HepG2 (cell line): Measurements from ENCODE around the gene GALNT10. TPM values are rescaled to one million over a fixed set of nuclear protein-coding genes. Genes with fewer than 3 reads are reported as not detected.
A peak's percentile ranks its signal among the peaks of the same experiment; 100 is the strongest.

ENCODE experiments used
- KDM1A ChIP-seq: IDR thresholded peaks from 2 replicates; pipeline ENCODE4 v1.6.1; 2016; ENCODE audit warnings: missing compliant biosample characterization
- KLF13 ChIP-seq: sonication (generic); formaldehyde crosslinking; IDR thresholded peaks from 2 replicates; pipeline ENCODE4 v1.4.0; 2020; ENCODE audit warnings: mild to moderate bottlenecking, missing genetic modification reagents
- U2AF1 ChIP-seq: fragments of 200-400 bp; formaldehyde crosslinking; optimal IDR thresholded peaks from 2 replicates; pipeline ENCODE3; 2017; ENCODE audit warnings: mild to moderate bottlenecking, low read depth, low read length
- ZKSCAN5 ChIP-seq: sonication (generic); formaldehyde crosslinking; IDR thresholded peaks from 2 replicates; pipeline ENCODE4 v1.5.1; 2020; ENCODE audit warnings: mild to moderate bottlenecking, missing genetic modification reagents
- ZNF563 ChIP-seq: sonication (generic); formaldehyde crosslinking; IDR thresholded peaks from 2 replicates; pipeline ENCODE4 v1.8.0; 2022; ENCODE audit warnings: mild to moderate bottlenecking, moderate library complexity, missing genetic modification reagents
- polyA plus RNA-seq, 8 experiments: library from polyadenylated mRNA; depleted of rRNA in 3 of 8; stranded (reverse) in 7 of 8; unstranded in 1 of 8; fragments of >200 nt; fragmentation: Illumina TruSeq in 4 of 8; extraction: Trizol in 4 of 8; gene quantifications; 2 replicates each; pipeline versions ENCODE4 v1.2.1 to v1.2.3, GENCODE V29; 2011 to 2016; ENCODE audit warnings: low read depth in 4 of 8, missing spikeins in 1 of 8, mixed read lengths in 1 of 8; ENCODE audit not compliant: insufficient read depth in 1 of 8
- total RNA-seq, 5 experiments: library from RNA; depleted of rRNA; stranded (reverse); fragments of >200 nt; fragmentation: Illumina TruSeq; extraction: Trizol; gene quantifications; 2 replicates each; pipeline ENCODE4 v1.2.3, GENCODE V29; 2016; ENCODE audit warnings: low read depth in 1 of 5
- TF ChIP-seq, protein P1 (sequence below): sonication (generic); formaldehyde crosslinking; IDR thresholded peaks from 2 replicates; pipeline ENCODE4 v1.5.0; 2020; ENCODE audit warnings: missing genetic modification reagents, mild to moderate bottlenecking, borderline replicate concordance
- TF ChIP-seq, protein P2 (sequence below): sonication (generic); formaldehyde crosslinking; IDR thresholded peaks from 2 replicates; pipeline ENCODE4 v1.4.0; 2020; ENCODE audit warnings: missing genetic modification reagents, borderline replicate concordance
- TF ChIP-seq, protein P3 (sequence below): sonication (generic); formaldehyde crosslinking; conservative IDR thresholded peaks from 2 replicates; pipeline ENCODE4 v1.4.0; 2020; ENCODE audit warnings: missing genetic modification reagents
- TF ChIP-seq, protein P4 (sequence below): sonication (generic); formaldehyde crosslinking; conservative IDR thresholded peaks from 2 replicates; pipeline ENCODE4 v1.8.1; 2023; ENCODE audit warnings: missing genetic modification reagents
- TF ChIP-seq, protein P5 (sequence below): IDR thresholded peaks from 2 replicates; pipeline ENCODE4 v1.6.1; 2016; ENCODE audit warnings: mild to moderate bottlenecking
- TF ChIP-seq, protein P6 (sequence below): sonication (generic); formaldehyde crosslinking; IDR thresholded peaks from 2 replicates; pipeline ENCODE4 v1.8.0; 2022; ENCODE audit warnings: missing genetic modification reagents, low read depth, mild to moderate bottlenecking, borderline replicate concordance
- TF ChIP-seq, protein P7 (sequence below): sonication (generic); formaldehyde crosslinking; conservative IDR thresholded peaks from 2 replicates; pipeline ENCODE4 v1.8.0; 2022; ENCODE audit warnings: mild to moderate bottlenecking, moderate library complexity, missing genetic modification reagents
- TF ChIP-seq, protein P8 (sequence below): sonication (generic); formaldehyde crosslinking; conservative IDR thresholded peaks from 2 replicates; pipeline ENCODE4 v1.4.0; 2020; ENCODE audit warnings: mild to moderate bottlenecking, missing genetic modification reagents, moderate library complexity
- TF ChIP-seq, protein P9 (sequence below): sonication (generic); formaldehyde crosslinking; conservative IDR thresholded peaks from 2 replicates; pipeline ENCODE4 v1.5.0; 2020; ENCODE audit warnings: missing genetic modification reagents

GALNT10 gene
- total and polyA plus RNA-seq, 2 of the 13 experiments (the other 11 are each of a cell fraction or from before 2014, with no cell fraction given), result 8.1 to 11.2 TPM

DNA sequence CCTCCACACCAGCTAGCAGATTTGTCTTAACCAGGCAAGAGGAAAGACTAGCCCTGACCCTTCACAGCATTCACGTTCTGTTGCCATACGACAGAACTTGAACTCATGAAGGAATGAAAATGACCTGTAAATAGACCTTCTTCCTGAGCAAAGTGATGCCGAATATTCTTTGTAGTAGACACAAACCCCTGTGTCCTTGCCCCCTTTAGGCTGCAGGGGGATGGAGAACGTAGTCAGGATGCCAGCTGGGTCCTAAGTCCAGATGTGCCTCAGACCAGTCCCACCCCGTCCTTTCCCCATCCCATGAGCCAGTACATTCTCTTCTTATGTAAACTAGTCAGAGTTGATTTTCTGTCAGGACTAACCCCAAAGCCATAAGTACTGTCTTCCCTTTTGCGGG, 151.1 kb downstream of the GALNT10 start (continued):
- TF ChIP-seq, protein P1, sequence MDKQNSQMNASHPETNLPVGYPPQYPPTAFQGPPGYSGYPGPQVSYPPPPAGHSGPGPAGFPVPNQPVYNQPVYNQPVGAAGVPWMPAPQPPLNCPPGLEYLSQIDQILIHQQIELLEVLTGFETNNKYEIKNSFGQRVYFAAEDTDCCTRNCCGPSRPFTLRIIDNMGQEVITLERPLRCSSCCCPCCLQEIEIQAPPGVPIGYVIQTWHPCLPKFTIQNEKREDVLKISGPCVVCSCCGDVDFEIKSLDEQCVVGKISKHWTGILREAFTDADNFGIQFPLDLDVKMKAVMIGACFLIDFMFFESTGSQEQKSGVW (CRISPR knock-in tag), result no peak
- TF ChIP-seq, protein P2, sequence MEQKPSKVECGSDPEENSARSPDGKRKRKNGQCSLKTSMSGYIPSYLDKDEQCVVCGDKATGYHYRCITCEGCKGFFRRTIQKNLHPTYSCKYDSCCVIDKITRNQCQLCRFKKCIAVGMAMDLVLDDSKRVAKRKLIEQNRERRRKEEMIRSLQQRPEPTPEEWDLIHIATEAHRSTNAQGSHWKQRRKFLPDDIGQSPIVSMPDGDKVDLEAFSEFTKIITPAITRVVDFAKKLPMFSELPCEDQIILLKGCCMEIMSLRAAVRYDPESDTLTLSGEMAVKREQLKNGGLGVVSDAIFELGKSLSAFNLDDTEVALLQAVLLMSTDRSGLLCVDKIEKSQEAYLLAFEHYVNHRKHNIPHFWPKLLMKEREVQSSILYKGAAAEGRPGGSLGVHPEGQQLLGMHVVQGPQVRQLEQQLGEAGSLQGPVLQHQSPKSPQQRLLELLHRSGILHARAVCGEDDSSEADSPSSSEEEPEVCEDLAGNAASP, result no peak
- TF ChIP-seq, protein P3, sequence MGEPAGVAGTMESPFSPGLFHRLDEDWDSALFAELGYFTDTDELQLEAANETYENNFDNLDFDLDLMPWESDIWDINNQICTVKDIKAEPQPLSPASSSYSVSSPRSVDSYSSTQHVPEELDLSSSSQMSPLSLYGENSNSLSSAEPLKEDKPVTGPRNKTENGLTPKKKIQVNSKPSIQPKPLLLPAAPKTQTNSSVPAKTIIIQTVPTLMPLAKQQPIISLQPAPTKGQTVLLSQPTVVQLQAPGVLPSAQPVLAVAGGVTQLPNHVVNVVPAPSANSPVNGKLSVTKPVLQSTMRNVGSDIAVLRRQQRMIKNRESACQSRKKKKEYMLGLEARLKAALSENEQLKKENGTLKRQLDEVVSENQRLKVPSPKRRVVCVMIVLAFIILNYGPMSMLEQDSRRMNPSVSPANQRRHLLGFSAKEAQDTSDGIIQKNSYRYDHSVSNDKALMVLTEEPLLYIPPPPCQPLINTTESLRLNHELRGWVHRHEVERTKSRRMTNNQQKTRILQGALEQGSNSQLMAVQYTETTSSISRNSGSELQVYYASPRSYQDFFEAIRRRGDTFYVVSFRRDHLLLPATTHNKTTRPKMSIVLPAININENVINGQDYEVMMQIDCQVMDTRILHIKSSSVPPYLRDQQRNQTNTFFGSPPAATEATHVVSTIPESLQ (CRISPR knock-in tag), result no peak
- TF ChIP-seq KLF13 (CRISPR knock-in tag) (no peak), ZKSCAN5 (no peak), KDM1A (CRISPR knock-in tag) (no peak), U2AF1 (no peak), ZNF563 (no peak)
- TF ChIP-seq, protein P4, sequence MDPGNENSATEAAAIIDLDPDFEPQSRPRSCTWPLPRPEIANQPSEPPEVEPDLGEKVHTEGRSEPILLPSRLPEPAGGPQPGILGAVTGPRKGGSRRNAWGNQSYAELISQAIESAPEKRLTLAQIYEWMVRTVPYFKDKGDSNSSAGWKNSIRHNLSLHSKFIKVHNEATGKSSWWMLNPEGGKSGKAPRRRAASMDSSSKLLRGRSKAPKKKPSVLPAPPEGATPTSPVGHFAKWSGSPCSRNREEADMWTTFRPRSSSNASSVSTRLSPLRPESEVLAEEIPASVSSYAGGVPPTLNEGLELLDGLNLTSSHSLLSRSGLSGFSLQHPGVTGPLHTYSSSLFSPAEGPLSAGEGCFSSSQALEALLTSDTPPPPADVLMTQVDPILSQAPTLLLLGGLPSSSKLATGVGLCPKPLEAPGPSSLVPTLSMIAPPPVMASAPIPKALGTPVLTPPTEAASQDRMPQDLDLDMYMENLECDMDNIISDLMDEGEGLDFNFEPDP (CRISPR knock-in tag), result no peak
- TF ChIP-seq, protein P5, sequence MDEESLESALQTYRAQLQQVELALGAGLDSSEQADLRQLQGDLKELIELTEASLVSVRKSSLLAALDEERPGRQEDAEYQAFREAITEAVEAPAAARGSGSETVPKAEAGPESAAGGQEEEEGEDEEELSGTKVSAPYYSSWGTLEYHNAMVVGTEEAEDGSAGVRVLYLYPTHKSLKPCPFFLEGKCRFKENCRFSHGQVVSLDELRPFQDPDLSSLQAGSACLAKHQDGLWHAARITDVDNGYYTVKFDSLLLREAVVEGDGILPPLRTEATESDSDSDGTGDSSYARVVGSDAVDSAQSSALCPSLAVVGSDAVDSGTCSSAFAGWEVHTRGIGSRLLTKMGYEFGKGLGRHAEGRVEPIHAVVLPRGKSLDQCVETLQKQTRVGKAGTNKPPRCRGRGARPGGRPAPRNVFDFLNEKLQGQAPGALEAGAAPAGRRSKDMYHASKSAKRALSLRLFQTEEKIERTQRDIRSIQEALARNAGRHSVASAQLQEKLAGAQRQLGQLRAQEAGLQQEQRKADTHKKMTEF, result no peak
- TF ChIP-seq, protein P6, sequence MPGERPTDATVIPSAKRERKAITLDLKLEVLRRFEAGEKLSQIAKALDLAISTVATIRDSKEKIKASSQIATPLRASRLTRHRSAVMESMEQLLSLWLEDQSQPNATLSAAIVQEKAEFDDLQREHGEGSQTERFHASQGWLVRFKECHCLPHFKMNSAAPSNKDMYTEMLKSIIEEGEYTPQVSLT (CRISPR knock-in tag), result no peak
- TF ChIP-seq, protein P7, sequence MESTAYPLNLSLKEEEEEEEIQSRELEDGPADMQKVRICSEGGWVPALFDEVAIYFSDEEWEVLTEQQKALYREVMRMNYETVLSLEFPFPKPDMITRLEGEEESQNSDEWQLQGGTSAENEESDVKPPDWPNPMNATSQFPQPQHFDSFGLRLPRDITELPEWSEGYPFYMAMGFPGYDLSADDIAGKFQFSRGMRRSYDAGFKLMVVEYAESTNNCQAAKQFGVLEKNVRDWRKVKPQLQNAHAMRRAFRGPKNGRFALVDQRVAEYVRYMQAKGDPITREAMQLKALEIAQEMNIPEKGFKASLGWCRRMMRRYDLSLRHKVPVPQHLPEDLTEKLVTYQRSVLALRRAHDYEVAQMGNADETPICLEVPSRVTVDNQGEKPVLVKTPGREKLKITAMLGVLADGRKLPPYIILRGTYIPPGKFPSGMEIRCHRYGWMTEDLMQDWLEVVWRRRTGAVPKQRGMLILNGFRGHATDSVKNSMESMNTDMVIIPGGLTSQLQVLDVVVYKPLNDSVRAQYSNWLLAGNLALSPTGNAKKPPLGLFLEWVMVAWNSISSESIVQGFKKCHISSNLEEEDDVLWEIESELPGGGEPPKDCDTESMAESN (CRISPR knock-in tag), result no peak
- TF ChIP-seq, protein P8, sequence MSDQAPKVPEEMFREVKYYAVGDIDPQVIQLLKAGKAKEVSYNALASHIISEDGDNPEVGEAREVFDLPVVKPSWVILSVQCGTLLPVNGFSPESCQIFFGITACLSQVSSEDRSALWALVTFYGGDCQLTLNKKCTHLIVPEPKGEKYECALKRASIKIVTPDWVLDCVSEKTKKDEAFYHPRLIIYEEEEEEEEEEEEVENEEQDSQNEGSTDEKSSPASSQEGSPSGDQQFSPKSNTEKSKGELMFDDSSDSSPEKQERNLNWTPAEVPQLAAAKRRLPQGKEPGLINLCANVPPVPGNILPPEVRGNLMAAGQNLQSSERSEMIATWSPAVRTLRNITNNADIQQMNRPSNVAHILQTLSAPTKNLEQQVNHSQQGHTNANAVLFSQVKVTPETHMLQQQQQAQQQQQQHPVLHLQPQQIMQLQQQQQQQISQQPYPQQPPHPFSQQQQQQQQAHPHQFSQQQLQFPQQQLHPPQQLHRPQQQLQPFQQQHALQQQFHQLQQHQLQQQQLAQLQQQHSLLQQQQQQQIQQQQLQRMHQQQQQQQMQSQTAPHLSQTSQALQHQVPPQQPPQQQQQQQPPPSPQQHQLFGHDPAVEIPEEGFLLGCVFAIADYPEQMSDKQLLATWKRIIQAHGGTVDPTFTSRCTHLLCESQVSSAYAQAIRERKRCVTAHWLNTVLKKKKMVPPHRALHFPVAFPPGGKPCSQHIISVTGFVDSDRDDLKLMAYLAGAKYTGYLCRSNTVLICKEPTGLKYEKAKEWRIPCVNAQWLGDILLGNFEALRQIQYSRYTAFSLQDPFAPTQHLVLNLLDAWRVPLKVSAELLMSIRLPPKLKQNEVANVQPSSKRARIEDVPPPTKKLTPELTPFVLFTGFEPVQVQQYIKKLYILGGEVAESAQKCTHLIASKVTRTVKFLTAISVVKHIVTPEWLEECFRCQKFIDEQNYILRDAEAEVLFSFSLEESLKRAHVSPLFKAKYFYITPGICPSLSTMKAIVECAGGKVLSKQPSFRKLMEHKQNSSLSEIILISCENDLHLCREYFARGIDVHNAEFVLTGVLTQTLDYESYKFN (CRISPR knock-in tag), result peak; percentile 70
- TF ChIP-seq, protein P9, sequence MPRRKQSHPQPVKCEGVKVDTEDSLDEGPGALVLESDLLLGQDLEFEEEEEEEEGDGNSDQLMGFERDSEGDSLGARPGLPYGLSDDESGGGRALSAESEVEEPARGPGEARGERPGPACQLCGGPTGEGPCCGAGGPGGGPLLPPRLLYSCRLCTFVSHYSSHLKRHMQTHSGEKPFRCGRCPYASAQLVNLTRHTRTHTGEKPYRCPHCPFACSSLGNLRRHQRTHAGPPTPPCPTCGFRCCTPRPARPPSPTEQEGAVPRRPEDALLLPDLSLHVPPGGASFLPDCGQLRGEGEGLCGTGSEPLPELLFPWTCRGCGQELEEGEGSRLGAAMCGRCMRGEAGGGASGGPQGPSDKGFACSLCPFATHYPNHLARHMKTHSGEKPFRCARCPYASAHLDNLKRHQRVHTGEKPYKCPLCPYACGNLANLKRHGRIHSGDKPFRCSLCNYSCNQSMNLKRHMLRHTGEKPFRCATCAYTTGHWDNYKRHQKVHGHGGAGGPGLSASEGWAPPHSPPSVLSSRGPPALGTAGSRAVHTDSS (CRISPR knock-in tag), result no peak
